ENCODE data around the gene SAFB.

Gene SAFB

GRCh38 chr19:5628919-5629481, 6.1 kb downstream of the SAFB start:
- DNase-seq, result no peak

GRCh38 chr19:5631567-5632240, 8.8 kb downstream of the SAFB start:
- no peak for DNase-seq

- no peak for DNase-seq
Measured at GRCh38 chr19:5632241-5632612, 9.3 kb downstream of the SAFB start.

- no peak for DNase-seq
Measured at GRCh38 chr19:5632657-5633056, 9.8 kb downstream of the SAFB start.

GRCh38 chr19:5635427-5635826, 12.5 kb downstream of the SAFB start:
- peak; percentile 50 for DNase-seq

GRCh38 chr19:5637971-5638370, 15.1 kb downstream of the SAFB start:
- DNase-seq, result no peak

GRCh38 chr19:5641171-5641570, 18.3 kb downstream of the SAFB start:
- no peak for DNase-seq

GRCh38 chr19:5642204-5642603, 19.3 kb downstream of the SAFB start:
- no peak for DNase-seq

- no peak for DNase-seq
Measured at GRCh38 chr19:5643060-5643459, 20.2 kb downstream of the SAFB start.

- DNase-seq, result no peak
Measured at GRCh38 chr19:5644037-5644436, 21.2 kb downstream of the SAFB start.

GRCh38 chr19:5645409-5645808, 22.5 kb downstream of the SAFB start:
- no peak for DNase-seq

- no peak for DNase-seq
Measured at GRCh38 chr19:5646703-5647102, 23.8 kb downstream of the SAFB start.

GRCh38 chr19:5648464-5648863, 25.6 kb downstream of the SAFB start:
- DNase-seq, result no peak

- no peak for DNase-seq
Measured at GRCh38 chr19:5651361-5651760, 28.5 kb downstream of the SAFB start.

GRCh38 chr19:5652261-5652660, 29.4 kb downstream of the SAFB start:
- no peak for DNase-seq

GRCh38 chr19:5654931-5655330, 32.0 kb downstream of the SAFB start:
- no peak for DNase-seq

- DNase-seq, result no peak
Measured at GRCh38 chr19:5655412-5655811, 32.5 kb downstream of the SAFB start.

GRCh38 chr19:5661483-5661882, 38.6 kb downstream of the SAFB start:
- no peak for DNase-seq

GRCh38 chr19:5663904-5664303, 41.0 kb downstream of the SAFB start:
- no peak for DNase-seq

- DNase-seq, result no peak
Measured at GRCh38 chr19:5664515-5664914, 41.6 kb downstream of the SAFB start.

- DNase-seq, result no peak
Measured at GRCh38 chr19:5665781-5666513, 43.1 kb downstream of the SAFB start.

GRCh38 chr19:5666921-5667610, 44.2 kb downstream of the SAFB start:
- DNase-seq, result no peak

- no peak for DNase-seq
Measured at GRCh38 chr19:5667751-5668271, 44.9 kb downstream of the SAFB start.

GRCh38 chr19:5669212-5669611, 46.3 kb downstream of the SAFB start:
- DNase-seq, result no peak

Measured in NCI-H1048 (cell line).